HL-60 (cell line): ENCODE data around the gene DCTN4.

Experiments
- CTCF ChIP-seq: IDR thresholded peaks from one replicate; pipeline ENCODE4 v1.5.1; 2011; ENCODE audit warnings: low read length, control low read depth, inconsistent platforms; ENCODE audit not compliant: insufficient read depth
- POLR2AphosphoS5 ChIP-seq: IDR thresholded peaks from 2 replicates; pipeline ENCODE4 v1.6.1; 2012; ENCODE audit warnings: low read depth
- REST ChIP-seq: IDR thresholded peaks from 2 replicates; pipeline ENCODE4 v1.6.1; 2012; ENCODE audit warnings: low read depth; ENCODE audit not compliant: insufficient replicate concordance
- SPI1 ChIP-seq: IDR thresholded peaks from 2 replicates; pipeline ENCODE4 v1.6.1; 2012; ENCODE audit warnings: low read depth, mild to moderate bottlenecking, borderline replicate concordance

GRCh38 chr5:150661086-150661485, 97.7 kb downstream of the DCTN4 start, which contains the start of gene MYOZ3:
- TF ChIP-seq CTCF: no peak
- TF ChIP-seq SPI1: no peak
- no peak for TF ChIP-seq REST
- no peak for TF ChIP-seq POLR2AphosphoS5
